Neural progenitor cell (in vitro differentiated cells): ENCODE measurements around the gene WDFY2.

Experiments used
- EZH2 ChIP-seq: fragments of 200-600 bp; sonication (generic); IDR thresholded peaks from 2 replicates; pipeline ENCODE4 v1.6.1; 2017; ENCODE audit warnings: antibody characterized with exemption, mild to moderate bottlenecking, moderate library complexity
- EZH2phosphoT487 ChIP-seq: fragments of 200-600 bp; sonication (generic); IDR thresholded peaks from 2 replicates; pipeline ENCODE4 v1.6.1; 2017; ENCODE audit warnings: antibody characterized with exemption
- TF ChIP-seq, protein P1 (sequence below): fragments of 200-600 bp; sonication (generic); IDR thresholded peaks from 2 replicates; pipeline ENCODE4 v1.5.1; 2017; ENCODE audit warnings: antibody characterized with exemption, mild to moderate bottlenecking

- no peak for TF ChIP-seq EZH2phosphoT487
- TF ChIP-seq, protein P1, sequence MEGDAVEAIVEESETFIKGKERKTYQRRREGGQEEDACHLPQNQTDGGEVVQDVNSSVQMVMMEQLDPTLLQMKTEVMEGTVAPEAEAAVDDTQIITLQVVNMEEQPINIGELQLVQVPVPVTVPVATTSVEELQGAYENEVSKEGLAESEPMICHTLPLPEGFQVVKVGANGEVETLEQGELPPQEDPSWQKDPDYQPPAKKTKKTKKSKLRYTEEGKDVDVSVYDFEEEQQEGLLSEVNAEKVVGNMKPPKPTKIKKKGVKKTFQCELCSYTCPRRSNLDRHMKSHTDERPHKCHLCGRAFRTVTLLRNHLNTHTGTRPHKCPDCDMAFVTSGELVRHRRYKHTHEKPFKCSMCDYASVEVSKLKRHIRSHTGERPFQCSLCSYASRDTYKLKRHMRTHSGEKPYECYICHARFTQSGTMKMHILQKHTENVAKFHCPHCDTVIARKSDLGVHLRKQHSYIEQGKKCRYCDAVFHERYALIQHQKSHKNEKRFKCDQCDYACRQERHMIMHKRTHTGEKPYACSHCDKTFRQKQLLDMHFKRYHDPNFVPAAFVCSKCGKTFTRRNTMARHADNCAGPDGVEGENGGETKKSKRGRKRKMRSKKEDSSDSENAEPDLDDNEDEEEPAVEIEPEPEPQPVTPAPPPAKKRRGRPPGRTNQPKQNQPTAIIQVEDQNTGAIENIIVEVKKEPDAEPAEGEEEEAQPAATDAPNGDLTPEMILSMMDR, result no peak
- no peak for TF ChIP-seq EZH2
Measured at GRCh38 chr13:51645154-51645650, 60.9 kb downstream of the WDFY2 start.
